Upper lobe of right lung (tissue), 1 donor: ENCODE measurements around the gene MAN2B1. TPM values are rescaled to one million over a fixed set of nuclear protein-coding genes. Genes with fewer than 3 reads are reported as not detected.

Experiments used
- ATAC-seq: fragments of 200-7000 bp; cut with Tn5 transposase; one replicate; pipeline ENCODE4 v1.9.1; 2020; ENCODE audit warnings: mild to moderate bottlenecking, moderate library complexity
- DNase-seq: peaks from one replicate; pipeline ENCODE4 v3.0.0-alpha.2; 2020
- H3K27ac ChIP-seq: fragments of 200-600 bp; one replicate; pipeline ENCODE4 v1.8.0; 2022
- H3K27me3 ChIP-seq: fragments of 200-600 bp; one replicate; pipeline ENCODE4 v1.8.0; 2022; ENCODE audit warnings: mild to moderate bottlenecking
- H3K36me3 ChIP-seq: fragments of 200-600 bp; one replicate; pipeline ENCODE4 v1.8.0; 2022
- H3K4me1 ChIP-seq: fragments of 200-600 bp; one replicate; pipeline ENCODE4 v1.8.0; 2022
- H3K4me3 ChIP-seq: fragments of 200-600 bp; one replicate; pipeline ENCODE4 v1.8.0; 2022; ENCODE audit warnings: mild to moderate bottlenecking
- H3K9me3 ChIP-seq: fragments of 200-600 bp; one replicate; pipeline ENCODE4 v1.8.0; 2022
- CTCF ChIP-seq: fragments of 200-600 bp; IDR thresholded peaks from one replicate; pipeline ENCODE4 v1.8.0; 2022; ENCODE audit warnings: antibody characterized with exemption
- intact Hi-C: fragments of 100-400 bp; cut with DNase I; formaldehyde crosslinking; loops from one replicate; pipeline ENCODE4 v1.11.0; 2022
- total RNA-seq: library from RNA; stranded (reverse); fragmentation: NEBNext Ultra II Directional; extraction: Animal tissue kit (Norgen Biotek cat#: 25700); gene quantifications from one replicate; pipeline ENCODE4 v1.2.1, GENCODE V29; 2021
- donor health status: DM: no; HTN: yes; CAD: no; lungs with severe emphysema.

The MAN2B1 gene
- total RNA-seq, 1 donor from 2014 or later: 174 TPM

- Histone ChIP-seq H3K27me3 (no peaks in the 10 kb centered on the region), H3K9me3 (no peaks in the 10 kb centered on the region), H3K36me3 (peaks cover 7% of the 10 kb centered on the region), H3K27ac (no peak overlapping the region), H3K4me1 (peaks cover 6% of the 10 kb centered on the region), H3K4me3 (no peak overlapping the region)
- DNase-seq (no peak), ATAC-seq (no peak)
- intact Hi-C loops: no loop called here
- TF ChIP-seq CTCF: no peak
These were observed 28.6 kb upstream of the MAN2B1 start for GRCh38 chr19:12695096-12695495.

- intact Hi-C loops: no loop called here
- H3K36me3 ChIP-seq: peaks cover 7% of the 10 kb centered on the region
- TF ChIP-seq CTCF: no peak
- H3K9me3 ChIP-seq: no peaks in the 10 kb centered on the region
- H3K4me1 ChIP-seq: peaks cover 6% of the 10 kb centered on the region
- no peak for DNase-seq
- no peak overlapping the region for H3K4me3 ChIP-seq
- H3K27me3 ChIP-seq: no peaks in the 10 kb centered on the region
- ATAC-seq: no peak
- no peak overlapping the region for H3K27ac ChIP-seq
These were observed 28.1 kb upstream of the MAN2B1 start for GRCh38 chr19:12694641-12695040.

- Histone ChIP-seq H3K4me1 (peaks cover 6% of the 10 kb centered on the region), H3K27me3 (no peaks in the 10 kb centered on the region), H3K4me3 (no peak overlapping the region), H3K27ac (no peak overlapping the region), H3K36me3 (no peaks in the 10 kb centered on the region), H3K9me3 (no peaks in the 10 kb centered on the region)
- ATAC-seq: no peak
- intact Hi-C loops: no loop called here
- no peak for TF ChIP-seq CTCF
- no peak for DNase-seq
These were observed 26.4 kb upstream of the MAN2B1 start for GRCh38 chr19:12692960-12693359.

GRCh38 chr19:12689581-12690216 is 23.2 kb upstream of the MAN2B1 start:
- ATAC-seq: peak; percentile 19

GRCh38 chr19:12689012-12689411 is 22.5 kb upstream of the MAN2B1 start:
- intact Hi-C loops: no loop called here
- Histone ChIP-seq H3K9me3 (no peaks in the 10 kb centered on the region), H3K4me1 (no peaks in the 10 kb centered on the region), H3K27ac (no peak overlapping the region), H3K36me3 (no peaks in the 10 kb centered on the region), H3K4me3 (no peak overlapping the region), H3K27me3 (no peaks in the 10 kb centered on the region)
- ATAC-seq (peak; percentile 9), DNase-seq (peak; percentile 52)
- no peak for TF ChIP-seq CTCF

More at GRCh38 chr19:12689581-12690216, 23.2 kb upstream of the MAN2B1 start:
- Histone ChIP-seq H3K4me1 (no peaks in the 10 kb centered on the region), H3K27ac (no peak overlapping the region), H3K4me3 (no peak overlapping the region), H3K9me3 (no peaks in the 10 kb centered on the region), H3K36me3 (no peaks in the 10 kb centered on the region), H3K27me3 (no peaks in the 10 kb centered on the region)
- peak; percentile 36 for DNase-seq
- no peak for TF ChIP-seq CTCF
- intact Hi-C loops: no loop called here
